Umbilical cord (tissue), 2 donors: ENCODE data around the gene ATP13A1. TPM values are rescaled to one million over a fixed set of nuclear protein-coding genes. Genes with fewer than 3 reads are reported as not detected.
"Not testable (repeated sequence)": the region's sequence is repeated elsewhere in the genome, so short reads cannot be mapped to it uniquely, and the experiment has no call there.

Source experiments
- DNase-seq: peaks from one replicate; pipeline ENCODE4 v3.0.0-alpha.2; 2015; ENCODE audit warnings: low spot score
- total RNA-seq: library from RNA; depleted of rRNA; stranded (reverse); fragments of >200 nt; gene quantifications from one replicate; pipeline ENCODE4 v1.2.3, GENCODE V29; 2014; ENCODE audit warnings: low replicate concordance; ENCODE audit not compliant: insufficient read depth

Gene ATP13A1
- total RNA-seq, 1 donor from 2014 or later = 89.8 TPM

DNA sequence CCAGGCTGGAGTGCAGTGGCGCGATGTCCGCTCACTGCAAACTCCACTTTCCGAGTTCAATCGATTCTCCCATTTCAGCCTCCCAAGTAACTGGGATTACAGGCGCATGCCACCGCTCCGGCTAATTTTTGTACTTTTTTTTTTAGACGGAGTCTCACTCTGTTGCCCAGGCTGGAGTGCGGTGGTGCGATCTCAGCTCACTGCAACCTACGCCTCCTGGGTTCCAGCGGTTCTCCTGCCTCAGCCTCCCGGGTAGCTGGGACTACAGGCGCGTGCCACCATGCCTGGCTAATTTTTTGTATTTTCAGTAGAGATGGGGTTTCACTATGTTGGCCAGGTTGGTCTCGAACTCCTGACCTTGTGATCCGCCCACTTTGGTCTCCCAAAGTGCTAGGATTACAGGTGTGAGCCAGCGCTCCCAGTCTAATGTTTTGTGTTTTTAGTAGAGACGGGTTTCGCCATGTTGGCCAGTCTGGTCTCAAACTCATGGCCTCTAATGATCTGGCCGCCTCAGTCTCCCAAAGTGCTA lies 2.0 kb upstream of the ATP13A1 start:
- DNase-seq = not testable (repeated sequence)

DNA sequence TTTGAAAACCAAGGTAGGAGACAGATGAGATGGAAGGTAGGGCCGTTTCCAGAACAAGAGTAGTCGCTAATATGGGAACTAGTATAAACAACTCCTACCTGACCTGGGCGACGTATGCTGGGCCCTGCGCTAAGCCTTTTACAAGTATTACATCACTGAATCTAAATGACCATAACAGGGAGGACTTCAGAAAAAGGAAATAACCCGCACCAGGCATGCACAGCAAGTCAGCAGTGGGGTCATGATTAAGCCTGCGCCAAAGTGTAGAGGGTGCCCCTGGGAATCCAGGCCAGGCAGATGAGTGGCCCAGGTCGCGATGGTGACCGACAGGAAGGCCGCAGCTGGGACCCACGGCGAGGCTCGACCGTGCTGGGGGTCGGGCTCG lies 613 bp downstream of the ATP13A1 start:
- no peak for DNase-seq

GRCh38 chr19:19662344-19662743 lies 1.1 kb downstream of the ATP13A1 start:
- DNase-seq = no peak

GRCh38 chr19:19661675-19662251 lies 1.7 kb downstream of the ATP13A1 start:
- DNase-seq = no peak

DNA sequence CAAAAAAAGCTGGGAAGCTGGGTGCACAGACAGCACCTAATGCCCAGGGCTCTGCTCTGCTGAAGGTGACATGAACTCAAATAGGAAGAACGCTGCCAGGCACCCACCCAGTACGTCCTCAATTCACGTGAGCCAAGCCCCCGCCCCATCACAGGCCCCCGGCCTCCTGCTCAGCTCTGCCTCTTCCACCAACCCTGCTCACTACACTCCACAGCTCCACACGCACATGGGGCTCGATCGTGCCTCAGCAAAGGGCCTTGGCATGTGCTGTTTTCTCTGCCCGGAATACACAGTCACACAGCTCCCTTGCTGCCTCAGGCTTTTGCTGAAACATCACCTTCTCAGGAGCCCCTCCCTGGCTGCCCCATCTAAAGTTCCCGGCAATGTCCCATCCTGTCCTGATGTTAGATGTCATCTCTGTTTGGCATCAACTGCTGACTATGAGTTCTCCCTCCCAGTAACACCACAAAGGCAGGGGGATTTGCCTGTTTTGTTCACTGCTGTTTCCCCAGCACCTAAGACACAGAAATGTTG lies 2.3 kb downstream of the ATP13A1 start:
- no peak for DNase-seq

DNA sequence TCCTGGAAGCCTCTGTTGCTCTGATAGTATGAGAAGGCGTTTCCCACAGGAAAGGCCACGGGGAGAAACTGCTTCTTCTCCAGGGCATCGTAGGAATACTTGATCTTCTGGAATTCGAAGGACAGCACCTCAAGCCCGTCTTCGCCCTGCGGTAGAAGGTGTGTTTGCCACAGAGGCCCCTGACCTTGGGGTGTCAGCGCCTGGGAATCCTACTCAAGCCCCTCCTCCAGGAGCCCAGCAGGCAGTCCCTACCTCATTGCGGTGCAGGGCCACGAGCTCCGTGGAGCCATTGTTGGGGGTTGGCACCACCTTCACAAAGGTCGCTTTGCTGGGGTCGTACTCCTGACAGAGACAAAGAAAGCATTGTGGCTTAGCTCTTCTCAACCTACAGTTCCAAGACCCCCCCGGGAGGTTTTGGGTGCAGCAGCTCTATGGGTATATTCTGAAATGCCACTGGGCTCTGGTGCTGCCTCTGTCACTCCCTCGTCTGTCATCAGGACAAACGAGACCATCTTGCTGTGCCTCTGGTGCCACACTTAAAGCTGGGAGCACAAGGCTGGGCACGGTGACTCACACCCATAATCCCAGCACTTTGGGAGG lies 3.7 kb downstream of the ATP13A1 start:
- DNase-seq = no peak

DNA sequence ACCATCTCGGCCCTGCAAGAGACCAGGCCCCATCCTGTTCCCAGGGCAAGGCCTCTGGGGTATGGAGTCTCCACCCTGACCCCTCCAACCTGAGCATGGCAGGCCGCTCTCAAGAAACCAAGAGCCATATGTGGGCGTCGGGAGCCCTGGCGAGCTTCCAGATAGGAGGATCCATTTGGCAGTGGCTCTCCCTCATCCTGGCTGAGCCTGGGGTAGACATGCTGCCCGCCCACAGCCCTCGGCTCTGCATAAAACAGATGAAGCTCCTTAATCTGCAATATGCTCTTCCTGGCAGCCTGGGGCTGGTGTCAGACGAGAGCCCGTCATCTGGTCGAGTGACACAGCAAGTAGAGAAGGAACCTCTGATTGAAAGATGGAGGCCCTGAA lies 6.1 kb downstream of the ATP13A1 start:
- no peak for DNase-seq

GRCh38 chr19:19656451-19657396 lies 6.8 kb downstream of the ATP13A1 start:
- no peak for DNase-seq

DNA sequence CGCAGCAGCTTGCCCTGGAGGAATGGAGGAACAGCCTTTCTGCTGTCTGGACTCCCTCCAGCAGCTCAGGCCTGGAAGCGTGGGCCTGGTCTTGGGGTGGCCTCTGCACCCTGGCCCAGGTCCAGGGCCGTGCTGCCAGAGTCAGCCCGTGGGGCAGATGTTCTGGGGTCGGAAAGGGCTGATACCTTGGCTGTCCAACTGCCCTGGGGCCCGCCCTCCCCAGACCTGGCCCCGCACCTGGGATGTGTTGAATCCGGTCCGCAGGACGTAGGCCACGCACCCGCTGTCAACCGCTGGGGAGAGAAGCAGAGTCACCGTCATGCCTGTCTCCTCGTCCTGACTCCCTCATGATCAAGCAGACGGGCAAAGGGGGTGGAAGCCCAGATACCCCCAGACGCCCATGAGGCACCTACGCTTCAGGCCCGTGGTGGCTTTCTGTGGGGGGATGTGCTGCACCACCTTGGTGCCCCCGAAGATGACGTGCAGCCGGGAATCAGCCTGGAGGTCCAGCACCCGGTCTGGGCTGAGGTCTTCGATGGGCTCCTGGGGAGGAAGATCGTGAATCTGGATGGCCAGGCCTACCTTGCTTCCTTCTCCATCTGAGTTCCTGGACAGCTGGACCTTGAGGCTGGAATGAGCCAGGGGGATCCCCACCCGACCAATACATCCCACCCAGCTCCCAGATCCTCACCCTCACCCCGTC lies 7.7 kb downstream of the ATP13A1 start:
- no peak for DNase-seq

DNA sequence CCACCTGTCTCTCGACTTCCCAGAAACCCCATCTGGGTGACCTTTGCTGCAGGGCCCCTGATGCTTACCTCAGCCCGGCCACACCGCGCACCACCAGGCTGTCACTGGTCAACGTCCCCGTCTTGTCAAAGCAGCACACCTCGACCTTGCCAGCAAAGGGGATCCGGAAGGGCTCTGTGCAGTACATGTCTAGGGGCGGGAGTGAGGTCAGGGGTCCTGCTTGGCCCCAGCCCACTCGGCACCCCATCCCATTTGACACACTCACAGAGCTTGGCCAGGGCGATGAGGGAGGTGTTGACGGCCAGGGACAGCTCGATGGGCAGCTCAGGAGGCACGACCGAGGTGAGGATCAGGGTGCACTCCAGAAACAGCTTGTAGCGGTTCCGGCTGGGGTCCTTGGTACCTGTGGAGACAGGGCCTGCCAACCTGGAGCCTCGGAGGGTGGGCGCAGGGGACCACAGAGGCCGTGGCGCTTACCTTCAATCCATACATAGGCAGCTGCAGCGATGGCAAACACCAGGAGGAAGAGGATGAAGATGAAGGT lies 8.4 kb downstream of the ATP13A1 start:
- no peak for DNase-seq

GRCh38 chr19:19654441-19654840 lies 9.0 kb downstream of the ATP13A1 start:
- DNase-seq = no peak

DNA sequence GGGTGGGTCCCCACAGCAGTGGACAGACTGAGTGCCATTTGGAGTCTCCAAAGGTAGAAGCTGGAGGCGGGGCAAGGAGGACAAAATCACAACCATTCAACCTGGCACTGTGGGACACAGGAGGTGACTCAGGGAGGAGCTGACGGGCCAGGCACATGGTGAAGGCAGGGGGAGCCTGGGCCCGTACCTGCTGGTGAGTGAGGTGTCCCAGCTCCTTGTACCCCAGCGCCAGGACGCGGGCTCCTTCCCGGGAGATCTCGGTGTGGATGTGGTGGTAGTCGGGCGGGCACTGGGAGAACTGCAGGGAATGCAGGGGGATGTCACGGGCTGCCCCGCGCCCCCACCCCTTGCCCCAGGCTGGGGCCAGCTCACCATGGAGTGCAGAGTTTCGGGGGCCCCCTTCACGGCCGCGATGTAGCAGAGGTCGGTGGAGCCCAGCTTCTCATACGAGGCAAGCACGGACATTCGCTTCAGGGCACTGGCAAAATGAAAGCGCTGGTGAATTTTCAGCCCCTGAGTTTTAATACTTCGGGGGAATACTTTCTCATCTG lies 9.8 kb downstream of the ATP13A1 start:
- DNase-seq = no peak

DNA sequence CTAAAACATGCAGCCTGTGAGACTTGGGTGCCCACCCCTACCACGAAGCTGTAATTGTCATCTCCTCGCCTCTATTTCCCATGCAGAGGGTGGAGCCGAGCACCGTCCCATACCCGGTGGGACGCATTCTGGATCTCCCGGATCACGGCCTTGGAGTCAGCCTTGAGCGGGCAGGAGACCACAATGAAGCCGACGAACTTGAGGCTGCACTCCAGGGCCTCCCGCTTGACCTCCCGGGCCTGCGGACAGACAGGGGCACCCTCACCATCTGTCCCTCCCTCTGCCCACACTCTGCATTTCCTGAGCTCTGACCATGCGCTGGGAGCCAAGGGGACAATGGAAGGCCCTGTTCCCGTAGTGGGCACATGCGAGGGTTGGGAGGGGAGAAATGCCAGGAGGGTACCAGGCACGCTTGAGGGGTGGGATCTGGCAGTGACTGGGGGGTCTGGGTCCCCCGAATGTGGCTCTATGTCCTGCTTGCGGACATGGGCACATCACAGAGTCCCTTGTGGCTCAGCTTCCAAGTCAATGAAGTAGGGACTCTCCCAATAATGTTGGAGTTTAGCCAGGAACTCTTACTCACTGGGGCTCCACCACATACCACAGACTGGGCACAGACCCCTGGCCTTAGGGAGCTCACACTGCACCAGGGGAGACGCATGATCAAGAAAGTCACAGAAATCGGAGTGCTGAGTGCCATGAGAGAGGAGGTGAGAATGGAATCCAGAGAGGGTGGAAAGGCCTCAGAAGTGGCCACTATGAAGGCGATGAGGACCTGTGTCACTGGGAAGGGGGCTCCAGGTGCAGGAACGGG lies 10.8 kb downstream of the ATP13A1 start:
- DNase-seq = no peak

- DNase-seq = no peak
These were observed 12.4 kb downstream of the ATP13A1 start for GRCh38 chr19:19651076-19651475.

- no peak for DNase-seq
These were observed 13.1 kb downstream of the ATP13A1 start for GRCh38 chr19:19650331-19650730.

DNA sequence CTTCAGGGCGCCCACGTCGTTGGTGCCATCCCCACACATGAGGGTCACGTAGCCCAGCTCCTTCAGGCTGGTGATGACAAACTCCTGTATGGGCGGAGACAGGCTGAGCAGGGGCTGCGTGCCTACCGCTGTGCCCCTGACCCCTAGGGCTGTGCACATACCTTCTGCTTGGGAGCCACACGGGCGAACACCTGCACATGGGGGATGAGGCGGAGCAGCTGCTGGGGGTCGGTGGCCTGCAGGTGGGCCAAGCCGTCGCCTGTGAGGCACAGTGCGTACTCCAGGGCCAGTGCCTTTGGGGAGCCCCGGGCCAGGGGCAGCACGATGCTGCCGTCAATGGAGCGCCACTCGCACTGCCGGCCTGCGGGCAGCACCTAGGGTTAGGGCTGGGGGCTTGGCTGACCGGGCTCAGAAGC lies 13.9 kb downstream of the ATP13A1 start:
- no peak for DNase-seq

DNA sequence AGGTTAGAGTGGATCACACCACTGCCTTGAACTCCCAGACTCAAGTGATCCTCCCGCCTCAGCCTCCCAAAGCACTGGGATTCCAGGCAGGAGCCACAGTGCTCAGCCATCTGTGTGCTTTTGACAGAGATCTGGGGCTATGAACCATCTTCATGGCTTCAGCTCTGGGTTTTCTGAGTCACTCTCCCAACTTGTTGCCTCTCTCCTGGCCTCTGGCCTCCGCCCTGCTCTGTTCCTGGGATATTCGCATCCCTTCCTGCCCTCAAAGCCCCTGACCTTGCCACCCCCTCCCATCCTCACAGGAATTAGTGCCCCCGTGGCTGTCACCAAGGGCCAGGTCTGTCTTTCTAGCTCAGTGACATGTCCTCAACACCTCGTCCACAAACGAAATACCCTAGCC lies 14.3 kb downstream of the ATP13A1 start:
- no peak for DNase-seq

GRCh38 chr19:19647037-19647835 lies 16.2 kb downstream of the ATP13A1 start:
- DNase-seq = no peak

DNA sequence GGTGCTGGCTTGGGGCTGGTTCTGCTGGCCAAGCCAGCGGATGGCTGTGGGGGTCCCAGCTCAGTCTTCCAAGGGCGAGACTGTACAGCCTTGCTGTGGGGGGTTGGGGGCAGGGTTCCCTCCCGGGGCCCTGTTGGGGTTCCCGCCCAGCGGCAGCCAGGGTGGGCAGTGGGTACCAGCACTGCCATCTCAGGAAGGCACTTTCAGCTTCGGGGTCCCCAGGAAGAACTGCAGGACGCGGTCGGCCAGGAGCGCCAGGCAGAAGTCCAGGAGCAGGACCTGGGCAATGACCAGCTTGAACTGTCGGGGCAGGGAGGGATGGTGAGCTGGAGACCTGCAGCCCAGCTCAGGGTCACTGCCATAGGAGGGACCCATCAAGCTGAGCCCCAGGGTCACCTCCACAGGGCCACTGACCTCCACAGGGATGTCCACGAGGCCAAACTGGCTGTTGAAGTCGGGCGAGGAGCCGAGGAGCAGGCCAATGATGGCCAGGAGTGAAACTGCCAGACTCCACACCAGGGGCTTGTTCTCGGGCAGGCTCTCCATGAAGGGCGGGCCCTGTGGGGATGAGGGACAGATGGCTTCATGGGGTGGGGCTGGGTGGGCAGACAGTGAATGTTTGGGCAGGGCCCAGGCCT lies 18.1 kb downstream of the ATP13A1 start:
- DNase-seq = no peak
